Natural killer cell (primary cell): ENCODE measurements around the gene ERBB4. TPM values are rescaled to one million over a fixed set of nuclear protein-coding genes. Genes with fewer than 3 reads are reported as not detected.

Source experiments
- ATAC-seq, 3 donors: fragments of 150-1000 bp in 2 of 3; fragments of 200-7000 bp in 1 of 3; cut with Tn5 transposase; 1 replicate in 1 of 3; 2 replicates in 2 of 3; pipeline ENCODE4 v1.10.0; 2021; ENCODE audit warnings: mild to moderate bottlenecking in 2 of 3, moderate library complexity in 2 of 3
- DNase-seq, 2 donors: peaks; one replicate each; pipeline versions ENCODE4 v3.0.0 to v3.0.0-alpha.2; 2013 to 2021; ENCODE audit warnings: mixed read lengths in 1 of 2
- H3K27ac ChIP-seq: one replicate; pipeline ENCODE4 v1.5.1; 2013; ENCODE audit warnings: mild to moderate bottlenecking, low read length
- H3K27me3 ChIP-seq: one replicate; pipeline ENCODE4 v1.6.1; 2013; ENCODE audit warnings: low read length; ENCODE audit not compliant: control insufficient read depth, insufficient read depth
- H3K36me3 ChIP-seq: one replicate; pipeline ENCODE4 v1.6.1; 2013; ENCODE audit warnings: low read length; ENCODE audit not compliant: control insufficient read depth, insufficient read depth
- H3K4me1 ChIP-seq: one replicate; pipeline ENCODE4 v1.6.1; 2013; ENCODE audit warnings: low read length; ENCODE audit not compliant: control insufficient read depth, insufficient read depth
- H3K4me3 ChIP-seq: one replicate; pipeline ENCODE4 v1.5.1; 2013; ENCODE audit warnings: low read length
- H3K9me3 ChIP-seq: one replicate; pipeline ENCODE4 v1.6.1; 2013; ENCODE audit warnings: low read length; ENCODE audit not compliant: control insufficient read depth, insufficient read depth
- H3K27ac Mint-ChIP-seq, 2 donors: one replicate each; pipeline ENCODE4 v1.8.0; 2022; ENCODE audit warnings: mild to moderate bottlenecking in 2 of 2, mixed read lengths in 2 of 2, moderate library complexity in 1 of 2
- H3K27me3 Mint-ChIP-seq, 2 donors: one replicate each; pipeline ENCODE4 v1.8.0; 2022; ENCODE audit warnings: low read depth in 2 of 2, mixed read lengths in 2 of 2
- H3K36me3 Mint-ChIP-seq: one replicate; pipeline ENCODE4 v1.8.0; 2022; ENCODE audit warnings: mixed read lengths
- H3K4me1 Mint-ChIP-seq, 2 donors: one replicate each; pipeline ENCODE4 v1.8.0; 2022; ENCODE audit warnings: mixed read lengths in 2 of 2
- H3K4me3 Mint-ChIP-seq: one replicate; pipeline ENCODE4 v1.8.0; 2022; ENCODE audit warnings: mild to moderate bottlenecking, moderate library complexity, mixed read lengths
- H3K9me3 Mint-ChIP-seq, 2 donors: one replicate each; pipeline ENCODE4 v1.8.0; 2022; ENCODE audit warnings: mixed read lengths in 2 of 2
- WGBS: methylation state at CpG from one replicate; pipeline ENCODE4 v1.1.7; 2013; ENCODE audit warnings: missing lambda C conversion rate; ENCODE audit not compliant: insufficient coverage; 5-methylcytosine and 5-hydroxymethylcytosine counted together
- intact Hi-C: fragments of 100-400 bp; cut with micrococcal nuclease; formaldehyde crosslinking; loops from one replicate; pipeline ENCODE4 v1.14.2; 2022
- total RNA-seq, 4 donors: library from RNA; stranded (reverse); fragments of 120-200 nt in 1 of 4; gene quantifications; one replicate each; pipeline versions ENCODE4 v1.2.3 to v1.2.4, GENCODE V29; 2013 to 2022
- TF ChIP-seq, protein P1 (sequence below): fragments of 200-600 bp; IDR thresholded peaks from one replicate; pipeline ENCODE4 v1.8.0; 2022; ENCODE audit warnings: antibody characterized with exemption

ERBB4 gene
- total RNA-seq, 3 donors from 2014 or later (not counting 1 experiment from before 2014, with no cell fraction given), result 0.08 TPM; not detected in 2

- ATAC-seq (no peak), DNase-seq (no peak)
- no peaks in the 10 kb centered on the region for H3K27me3 ChIP-seq
- no peak overlapping the region for H3K27ac ChIP-seq
- H3K4me3 ChIP-seq, result no peak overlapping the region
- intact Hi-C loops, result no loop called here
- no peaks in the 10 kb centered on the region for H3K4me1 Mint-ChIP-seq
- TF ChIP-seq, protein P1, sequence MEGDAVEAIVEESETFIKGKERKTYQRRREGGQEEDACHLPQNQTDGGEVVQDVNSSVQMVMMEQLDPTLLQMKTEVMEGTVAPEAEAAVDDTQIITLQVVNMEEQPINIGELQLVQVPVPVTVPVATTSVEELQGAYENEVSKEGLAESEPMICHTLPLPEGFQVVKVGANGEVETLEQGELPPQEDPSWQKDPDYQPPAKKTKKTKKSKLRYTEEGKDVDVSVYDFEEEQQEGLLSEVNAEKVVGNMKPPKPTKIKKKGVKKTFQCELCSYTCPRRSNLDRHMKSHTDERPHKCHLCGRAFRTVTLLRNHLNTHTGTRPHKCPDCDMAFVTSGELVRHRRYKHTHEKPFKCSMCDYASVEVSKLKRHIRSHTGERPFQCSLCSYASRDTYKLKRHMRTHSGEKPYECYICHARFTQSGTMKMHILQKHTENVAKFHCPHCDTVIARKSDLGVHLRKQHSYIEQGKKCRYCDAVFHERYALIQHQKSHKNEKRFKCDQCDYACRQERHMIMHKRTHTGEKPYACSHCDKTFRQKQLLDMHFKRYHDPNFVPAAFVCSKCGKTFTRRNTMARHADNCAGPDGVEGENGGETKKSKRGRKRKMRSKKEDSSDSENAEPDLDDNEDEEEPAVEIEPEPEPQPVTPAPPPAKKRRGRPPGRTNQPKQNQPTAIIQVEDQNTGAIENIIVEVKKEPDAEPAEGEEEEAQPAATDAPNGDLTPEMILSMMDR, result no peak
- H3K9me3 ChIP-seq, result peaks cover 3% of the 10 kb centered on the region
- H3K36me3 Mint-ChIP-seq, result no peaks in the 10 kb centered on the region
- WGBS, result 85% methylated on average over 4 of the region's 4 CpGs
- no peak overlapping the region for H3K4me3 Mint-ChIP-seq
- no peaks in the 10 kb centered on the region for H3K4me1 ChIP-seq
- no peaks in the 10 kb centered on the region for H3K27me3 Mint-ChIP-seq
- H3K36me3 ChIP-seq, result no peaks in the 10 kb centered on the region
- peaks cover 9 to 16% of the 10 kb centered on the region in 2 donors for H3K9me3 Mint-ChIP-seq
- no peak overlapping the region for H3K27ac Mint-ChIP-seq
Measured at GRCh38 chr2:211367293-211367692, 1171.3 kb downstream of the ERBB4 start.

DNA sequence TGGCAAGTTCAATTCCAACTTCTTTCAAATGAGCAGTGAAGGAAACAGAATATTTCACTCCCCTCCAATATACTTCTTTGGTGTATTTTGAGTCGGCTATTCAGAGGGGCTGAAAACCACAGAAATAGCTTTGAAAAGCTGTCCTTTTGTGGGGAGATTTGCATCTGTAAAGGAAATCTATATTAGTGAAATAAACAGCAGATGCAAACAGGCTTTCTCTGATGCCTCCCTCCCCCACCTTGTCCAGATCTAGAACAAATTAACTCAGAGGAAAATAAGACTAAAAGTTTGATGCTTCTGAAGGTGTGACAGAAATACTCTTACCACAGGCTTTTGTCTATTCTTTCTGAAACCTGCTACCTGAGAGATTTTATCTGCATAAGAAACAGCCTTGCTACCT lies 1173.7 kb downstream of the ERBB4 start:
- Mint-ChIP-seq H3K36me3 (no peaks in the 10 kb centered on the region), H3K4me1 (no peaks in the 10 kb centered on the region), H3K9me3 (peaks cover 12 to 18% of the 10 kb centered on the region in 2 donors), H3K4me3 (no peak overlapping the region), H3K27ac (no peak overlapping the region), H3K27me3 (no peaks in the 10 kb centered on the region)
- H3K36me3 ChIP-seq, result no peaks in the 10 kb centered on the region
- no peaks in the 10 kb centered on the region for H3K4me1 ChIP-seq
- peaks cover 3% of the 10 kb centered on the region for H3K9me3 ChIP-seq
- H3K27ac ChIP-seq, result no peak overlapping the region
- TF ChIP-seq, protein P1, result no peak
- no peaks in the 10 kb centered on the region for H3K27me3 ChIP-seq
- H3K4me3 ChIP-seq, result no peak overlapping the region
- intact Hi-C loops, result no loop called here
- ATAC-seq (no peak), DNase-seq (no peak)
- WGBS, result no CpG with 5 or more reads among the region's 1 CpG

DNA sequence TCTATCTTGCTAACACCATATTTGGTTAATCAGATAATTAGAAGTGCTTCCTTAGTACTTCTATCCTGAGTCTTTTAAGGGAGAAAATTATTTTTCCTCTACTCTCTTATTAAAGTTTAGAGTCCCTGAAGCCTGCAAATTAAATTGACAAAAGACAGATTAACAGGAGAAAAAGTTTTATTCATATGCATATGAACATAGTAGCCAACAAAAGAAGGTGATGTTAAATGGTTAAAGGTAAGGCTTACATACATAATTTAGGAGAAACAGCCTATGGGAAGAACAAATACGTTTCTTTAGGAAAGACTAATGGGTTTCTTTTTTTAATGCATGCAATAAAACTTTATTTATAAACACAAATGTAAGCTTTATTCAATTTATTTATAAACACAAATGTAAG lies 1177.2 kb downstream of the ERBB4 start:
- no peak overlapping the region for H3K4me3 ChIP-seq
- DNase-seq (no peak), ATAC-seq (no peak)
- no CpG with 5 or more reads among the region's 1 CpG for WGBS
- no peaks in the 10 kb centered on the region for H3K36me3 ChIP-seq
- H3K4me1 Mint-ChIP-seq, result no peaks in the 10 kb centered on the region
- H3K9me3 Mint-ChIP-seq, result peaks cover 13 to 15% of the 10 kb centered on the region in 2 donors
- TF ChIP-seq, protein P1, result no peak
- intact Hi-C loops, result no loop called here
- no peaks in the 10 kb centered on the region for H3K36me3 Mint-ChIP-seq
- H3K27me3 Mint-ChIP-seq, result no peaks in the 10 kb centered on the region
- no peaks in the 10 kb centered on the region for H3K4me1 ChIP-seq
- H3K27ac Mint-ChIP-seq, result no peak overlapping the region
- no peak overlapping the region for H3K4me3 Mint-ChIP-seq
- no peaks in the 10 kb centered on the region for H3K27me3 ChIP-seq
- no peak overlapping the region for H3K27ac ChIP-seq
- H3K9me3 ChIP-seq, result no peaks in the 10 kb centered on the region

GRCh38 chr2:211359347-211359746 lies 1179.3 kb downstream of the ERBB4 start:
- ATAC-seq (no peak), DNase-seq (no peak)
- Mint-ChIP-seq H3K4me1 (no peaks in the 10 kb centered on the region), H3K36me3 (no peaks in the 10 kb centered on the region), H3K27me3 (no peaks in the 10 kb centered on the region), H3K27ac (no peak overlapping the region), H3K9me3 (peaks cover 10 to 13% of the 10 kb centered on the region in 2 donors), H3K4me3 (no peak overlapping the region)
- H3K4me1 ChIP-seq, result no peaks in the 10 kb centered on the region
- intact Hi-C loops, result no loop called here
- H3K4me3 ChIP-seq, result no peak overlapping the region
- TF ChIP-seq, protein P1, result no peak
- no peak overlapping the region for H3K27ac ChIP-seq
- H3K36me3 ChIP-seq, result no peaks in the 10 kb centered on the region
- H3K27me3 ChIP-seq, result no peaks in the 10 kb centered on the region
- H3K9me3 ChIP-seq, result peaks cover 3% of the 10 kb centered on the region
